ENCODE results near the gene FGFR4.
"Not testable (repeated sequence)": the region's sequence is repeated elsewhere in the genome, so short reads cannot be mapped to it uniquely, and the experiment has no call there.

FGFR4 gene

GRCh38 chr5:177043958-177044357, 42.8 kb upstream of the FGFR4 start:
- peaks cover 39% of the 10 kb centered on the region for H3K36me3 Mint-ChIP-seq (ENCODE audit: low read depth)
- H3K27ac Mint-ChIP-seq, result no peak overlapping the region
- no peak overlapping the region for H3K4me3 Mint-ChIP-seq
- no peaks in the 10 kb centered on the region for H3K9me3 Mint-ChIP-seq
- no peaks in the 10 kb centered on the region for H3K4me1 Mint-ChIP-seq
- no peak for TF ChIP-seq CTCF (IDR thresholded peaks at IDR 0.05; ENCODE audit: unreplicated experiment in 3 of 3)
- H3K27me3 Mint-ChIP-seq (ENCODE audit: low read depth), result no peaks in the 10 kb centered on the region

GRCh38 chr5:177044641-177045040, 42.1 kb upstream of the FGFR4 start:
- H3K36me3 Mint-ChIP-seq (ENCODE audit: low read depth), result peaks cover 46% of the 10 kb centered on the region
- H3K27ac Mint-ChIP-seq, result peak overlapping the region in 1 of 3 experiments; percentile 43
- no peaks in the 10 kb centered on the region for H3K4me1 Mint-ChIP-seq
- no peak for TF ChIP-seq CTCF (IDR thresholded peaks at IDR 0.05; ENCODE audit: unreplicated experiment in 3 of 3)
- no peak overlapping the region for H3K4me3 Mint-ChIP-seq
- no peaks in the 10 kb centered on the region for H3K9me3 Mint-ChIP-seq
- no peaks in the 10 kb centered on the region for H3K27me3 Mint-ChIP-seq (ENCODE audit: low read depth)

- Mint-ChIP-seq H3K27me3 (ENCODE audit: low read depth) (no peaks in the 10 kb centered on the region), H3K4me3 (no peak overlapping the region), H3K4me1 (no peaks in the 10 kb centered on the region), H3K9me3 (no peaks in the 10 kb centered on the region), H3K27ac (no peak overlapping the region), H3K36me3 (ENCODE audit: low read depth) (peaks cover 48% of the 10 kb centered on the region)
- TF ChIP-seq CTCF (IDR thresholded peaks at IDR 0.05; ENCODE audit: unreplicated experiment in 3 of 3), result no peak
Observed at GRCh38 chr5:177045631-177046030, 41.1 kb upstream of the FGFR4 start.

- not testable (repeated sequence) for H3K9me3 Mint-ChIP-seq; H3K27me3 Mint-ChIP-seq (ENCODE audit: low read depth); H3K4me3 Mint-ChIP-seq; H3K27ac Mint-ChIP-seq; H3K4me1 Mint-ChIP-seq
- peaks cover 46% of the 10 kb centered on the region for H3K36me3 Mint-ChIP-seq (ENCODE audit: low read depth)
Observed at GRCh38 chr5:177048531-177048930, 38.2 kb upstream of the FGFR4 start.

GRCh38 chr5:177049285-177049684, 37.4 kb upstream of the FGFR4 start:
- no peak for TF ChIP-seq CTCF (IDR thresholded peaks at IDR 0.05; ENCODE audit: unreplicated experiment in 3 of 3)
- H3K4me3 Mint-ChIP-seq, result no peak overlapping the region
- H3K4me1 Mint-ChIP-seq, result no peaks in the 10 kb centered on the region
- H3K36me3 Mint-ChIP-seq (ENCODE audit: low read depth), result peaks cover 42% of the 10 kb centered on the region
- no peak overlapping the region for H3K27ac Mint-ChIP-seq
- H3K27me3 Mint-ChIP-seq (ENCODE audit: low read depth), result no peaks in the 10 kb centered on the region
- H3K9me3 Mint-ChIP-seq, result no peaks in the 10 kb centered on the region

- H3K4me3 Mint-ChIP-seq, result no peak overlapping the region
- H3K36me3 Mint-ChIP-seq (ENCODE audit: low read depth), result peaks cover 33% of the 10 kb centered on the region
- no peaks in the 10 kb centered on the region for H3K9me3 Mint-ChIP-seq
- no peaks in the 10 kb centered on the region for H3K27me3 Mint-ChIP-seq (ENCODE audit: low read depth)
- no peak for TF ChIP-seq CTCF (IDR thresholded peaks at IDR 0.05; ENCODE audit: unreplicated experiment in 3 of 3)
- H3K27ac Mint-ChIP-seq, result no peak overlapping the region
- no peaks in the 10 kb centered on the region for H3K4me1 Mint-ChIP-seq
Observed at GRCh38 chr5:177064500-177065277, 22.0 kb upstream of the FGFR4 start.

Measured in nephron (organoid).